A549 (cell line): Measurements from ENCODE around the gene SELENOO. TPM values are rescaled to one million over a fixed set of nuclear protein-coding genes. Genes with fewer than 3 reads are reported as not detected.

Source experiments
- ATAC-seq, 2 experiments: fragments of 200-7000 bp in 1 of 2; fragments of >200 bp in 1 of 2; cut with Nextera tagmentation in 1 of 2; cut with Tn5 transposase in 1 of 2; 3 replicates each; pipeline versions ENCODE4 v1.8.0 to v1.9.1; 2018 to 2020; ENCODE audit warnings: mild to moderate bottlenecking in 1 of 2, moderate library complexity in 1 of 2
- CTCF ChIA-PET: fragments of 300-600 bp; sonication (Branson Sonifier 250); formaldehyde crosslinking; extraction: SDS; loops from one replicate; lab custom pipeline; 2021; ENCODE audit warnings: antibody characterized with exemption, inconsistent platforms; lab: Yijun Ruan, JAX
- POLR2A ChIA-PET: fragments of 350-600 bp; formaldehyde crosslinking; extraction: SDS; loops from one replicate; lab custom pipeline; 2021; ENCODE audit warnings: antibody characterized with exemption, inconsistent platforms; lab: Yijun Ruan, JAX
- DNase-seq, 2 experiments: peaks; one replicate each; pipeline versions ENCODE4 v3.0.0 to v3.0.0-alpha.2; 2011 to 2016; ENCODE audit warnings: low read depth in 1 of 2, low spot score in 1 of 2
- FAIRE-seq: peaks from 2 replicates; lab custom pipeline; 2011; peaks lifted over from hg19 to GRCh38; lab: Jason Lieb, UNC
- H3K27ac ChIP-seq, 2 experiments: fragments of >200 bp; sonication (Bioruptor Twin); formaldehyde crosslinking; 3 replicates each; pipeline ENCODE4 v1.5.1; 2016 to 2017
- H3K4me1 ChIP-seq: fragments of >200 bp; sonication (Bioruptor Twin); formaldehyde crosslinking; 3 replicates; pipeline ENCODE4 v1.6.1; 2016
- H3K4me2 ChIP-seq: fragments of >200 bp; sonication (Bioruptor Twin); formaldehyde crosslinking; 3 replicates; pipeline ENCODE4 v1.6.1; 2016
- H3K4me3 ChIP-seq: fragments of >200 bp; sonication (Bioruptor Twin); formaldehyde crosslinking; 3 replicates; pipeline ENCODE4 v1.5.1; 2016
- H3K9me3 ChIP-seq: fragments of >200 bp; sonication (Bioruptor Twin); formaldehyde crosslinking; 3 replicates; pipeline ENCODE4 v1.6.1; 2016
- CBX2 ChIP-seq: fragments of 200-600 bp; sonication (generic); IDR thresholded peaks from 2 replicates; pipeline ENCODE4 v1.6.1; 2016; ENCODE audit warnings: low read depth, mild to moderate bottlenecking, borderline replicate concordance
- FOSL2 ChIP-seq, 2 experiments: fragments of 450-650 bp in 1 of 2; fragments of >200 bp in 1 of 2; sonication (Bioruptor Twin) in 1 of 2; formaldehyde crosslinking; IDR thresholded peaks; 2 replicates each; pipeline versions ENCODE4 v1.5.0 to v1.6.1; 2016 to 2020; ENCODE audit warnings: mild to moderate bottlenecking in 1 of 2, moderate library complexity in 1 of 2
- HEYL ChIP-seq: fragments of 250-450 bp; sonication (Bioruptor Pico); IDR thresholded peaks from 2 replicates; pipeline ENCODE4 v1.8.0; 2021; ENCODE audit warnings: mild to moderate bottlenecking, moderate library complexity
- HOXA7 ChIP-seq: fragments of 250-450 bp; sonication (Bioruptor Pico); IDR thresholded peaks from 2 replicates; pipeline ENCODE4 v1.5.0; 2020; ENCODE audit warnings: mild to moderate bottlenecking, moderate library complexity
- HOXB13 ChIP-seq: fragments of 250-450 bp; sonication (Bioruptor Pico); IDR thresholded peaks from 2 replicates; pipeline ENCODE4 v1.5.0; 2020; ENCODE audit warnings: low read depth, mild to moderate bottlenecking, moderate library complexity
- NPAS2 ChIP-seq: fragments of 250-450 bp; sonication (Bioruptor Pico); IDR thresholded peaks from 2 replicates; pipeline ENCODE4 v1.8.0; 2022; ENCODE audit warnings: mild to moderate bottlenecking, moderate library complexity, borderline replicate concordance
- RAD21 ChIP-seq, 2 experiments: fragments of >200 bp in 1 of 2; sonication (Bioruptor Twin) in 1 of 2; formaldehyde crosslinking in 1 of 2; IDR thresholded peaks in 1 of 2; conservative IDR thresholded peaks in 1 of 2; 2 replicates in 1 of 2; 3 replicates in 1 of 2; pipeline ENCODE4 v1.6.1; 2012 to 2018; ENCODE audit warnings: inconsistent platforms in 1 of 2
- RCOR1 ChIP-seq: fragments of 150-350 bp; IDR thresholded peaks from 2 replicates; pipeline ENCODE4 v1.6.1; 2014; ENCODE audit warnings: antibody characterized with exemption, low read length, low read depth
- TFCP2L1 ChIP-seq: fragments of 250-450 bp; sonication (Bioruptor Pico); IDR thresholded peaks from 2 replicates; pipeline ENCODE4 v1.5.0; 2021; ENCODE audit warnings: mild to moderate bottlenecking
- WGBS: methylation state at CpG from one replicate; pipeline ENCODE4 v1.1.6; 2017; ENCODE audit errors: missing lambda C conversion rate; 5-methylcytosine and 5-hydroxymethylcytosine counted together
- polyA plus RNA-seq, 4 experiments: library from polyadenylated mRNA; depleted of rRNA in 3 of 4; stranded (reverse); fragments of >200 nt; fragmentation: RNase III in 1 of 4; extraction: RNeasy Plus Mini Kit Qiagen cat#74134 plus additional on column Dnase treatment in 1 of 4; gene quantifications; 2 replicates in 3 of 4; 3 replicates in 1 of 4; pipeline ENCODE4 v1.2.3, GENCODE V29; 2011 to 2017
- TF ChIP-seq, protein P1 (sequence below): IDR thresholded peaks from 2 replicates; pipeline ENCODE4 v1.6.1; 2012
- TF ChIP-seq, protein P2 (sequence below): fragments of >200 bp; sonication (Bioruptor Twin); formaldehyde crosslinking; IDR thresholded peaks from 3 replicates; pipeline ENCODE4 v1.6.1; 2016
- TF ChIP-seq, protein P3 (sequence below): fragments of 250-450 bp; sonication (Bioruptor Pico); IDR thresholded peaks from 2 replicates; pipeline ENCODE4 v1.5.0; 2020; ENCODE audit warnings: low read depth, mild to moderate bottlenecking, moderate library complexity
- TF ChIP-seq, protein P4 (sequence below): fragments of >200 bp; sonication (Bioruptor Twin); formaldehyde crosslinking; IDR thresholded peaks from 3 replicates; pipeline ENCODE4 v1.5.1; 2016
- TF ChIP-seq, protein P5 (sequence below): IDR thresholded peaks from 2 replicates; pipeline ENCODE4 v1.6.1; 2012

SELENOO gene
- polyA plus RNA-seq, 2 of the 4 experiments (the other 2 are of a cell fraction) = 7.8 to 14.7 TPM

DNA sequence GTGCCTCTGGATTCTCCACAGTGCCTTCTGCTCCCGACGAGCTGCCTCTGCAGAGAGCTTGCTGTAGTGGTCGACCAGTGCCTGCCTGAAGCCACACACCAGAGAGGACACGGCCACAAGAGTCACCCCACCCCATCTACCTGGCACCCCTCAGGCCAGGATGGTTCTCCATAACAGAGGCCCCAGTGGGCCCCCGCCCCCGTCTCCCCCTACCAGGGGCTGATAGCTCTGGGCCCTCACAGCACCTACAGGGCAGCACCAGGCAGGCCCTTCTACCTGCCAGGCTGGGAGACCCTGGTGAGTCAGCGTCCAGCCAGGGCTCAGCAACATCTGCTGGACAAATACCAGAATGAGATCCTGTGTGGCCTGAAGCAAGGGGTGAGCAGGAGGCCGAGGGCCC, 21.7 kb downstream of the SELENOO start:
- Histone ChIP-seq H3K27ac (no peak overlapping the region), H3K4me1 (no peaks in the 10 kb centered on the region), H3K4me3 (no peak overlapping the region), H3K9me3 (no peaks in the 10 kb centered on the region), H3K4me2 (no peak overlapping the region)
- POLR2A ChIA-PET = no interaction called here
- 78% methylated on average over 5 of the region's 8 CpGs for WGBS
- TF ChIP-seq, protein P1, sequence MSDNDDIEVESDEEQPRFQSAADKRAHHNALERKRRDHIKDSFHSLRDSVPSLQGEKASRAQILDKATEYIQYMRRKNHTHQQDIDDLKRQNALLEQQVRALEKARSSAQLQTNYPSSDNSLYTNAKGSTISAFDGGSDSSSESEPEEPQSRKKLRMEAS = no peak
- no peak for TF ChIP-seq HOXB13 (CRISPR knock-in tag)
- TF ChIP-seq, protein P2, sequence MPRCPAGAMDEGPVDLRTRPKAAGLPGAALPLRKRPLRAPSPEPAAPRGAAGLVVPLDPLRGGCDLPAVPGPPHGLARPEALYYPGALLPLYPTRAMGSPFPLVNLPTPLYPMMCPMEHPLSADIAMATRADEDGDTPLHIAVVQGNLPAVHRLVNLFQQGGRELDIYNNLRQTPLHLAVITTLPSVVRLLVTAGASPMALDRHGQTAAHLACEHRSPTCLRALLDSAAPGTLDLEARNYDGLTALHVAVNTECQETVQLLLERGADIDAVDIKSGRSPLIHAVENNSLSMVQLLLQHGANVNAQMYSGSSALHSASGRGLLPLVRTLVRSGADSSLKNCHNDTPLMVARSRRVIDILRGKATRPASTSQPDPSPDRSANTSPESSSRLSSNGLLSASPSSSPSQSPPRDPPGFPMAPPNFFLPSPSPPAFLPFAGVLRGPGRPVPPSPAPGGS = no peak
- DNase-seq (no peak), ATAC-seq (no peak), FAIRE-seq (no peak)
- CTCF ChIA-PET = interaction anchor here (1.1 kb wide), 1 partner anchor 12 kb away, joined by 3 read pairs; no protein-coding TSS in a partner anchor

DNA sequence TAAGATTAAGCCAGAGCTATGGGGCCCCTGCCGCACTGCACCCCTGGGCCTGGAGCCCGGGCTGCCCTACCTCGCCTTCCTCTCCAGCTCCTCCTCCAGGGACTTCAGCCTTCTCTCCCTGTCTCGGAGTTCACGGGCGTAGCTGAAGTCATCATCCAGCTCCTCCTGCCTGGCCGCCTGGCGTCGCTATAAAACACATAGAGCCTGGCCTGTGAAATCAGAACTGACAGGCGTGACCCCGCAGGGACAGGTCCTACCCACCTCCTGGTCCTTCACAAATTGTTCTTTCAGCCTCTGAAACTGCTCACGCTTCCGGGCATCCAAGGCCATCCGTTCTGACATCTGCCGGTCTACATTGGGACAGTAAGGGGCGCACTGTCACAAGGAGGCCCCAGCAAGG, 23.3 kb downstream of the SELENOO start:
- Histone ChIP-seq H3K9me3 (no peaks in the 10 kb centered on the region), H3K4me1 (no peaks in the 10 kb centered on the region), H3K27ac (no peak overlapping the region), H3K4me3 (no peak overlapping the region), H3K4me2 (no peak overlapping the region)
- DNase-seq (no peak), FAIRE-seq (no peak), ATAC-seq (no peak)
- TF ChIP-seq, protein P3, sequence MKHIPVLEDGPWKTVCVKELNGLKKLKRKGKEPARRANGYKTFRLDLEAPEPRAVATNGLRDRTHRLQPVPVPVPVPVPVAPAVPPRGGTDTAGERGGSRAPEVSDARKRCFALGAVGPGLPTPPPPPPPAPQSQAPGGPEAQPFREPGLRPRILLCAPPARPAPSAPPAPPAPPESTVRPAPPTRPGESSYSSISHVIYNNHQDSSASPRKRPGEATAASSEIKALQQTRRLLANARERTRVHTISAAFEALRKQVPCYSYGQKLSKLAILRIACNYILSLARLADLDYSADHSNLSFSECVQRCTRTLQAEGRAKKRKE (CRISPR knock-in tag) = no peak
- TF ChIP-seq NPAS2 (no peak), RCOR1 (no peak)
- WGBS = 93% methylated on average over 15 of the region's 16 CpGs
- ChIA-PET CTCF (interaction anchor here (0.7 to 0.9 kb wide), 2 partner anchors 16 to 18 kb away, joined by 3 read pairs; no protein-coding TSS in a partner anchor), POLR2A (interaction anchor here (0.6 kb wide), 1 partner anchor 8 kb away, joined by 3 read pairs; no protein-coding TSS in a partner anchor)

DNA sequence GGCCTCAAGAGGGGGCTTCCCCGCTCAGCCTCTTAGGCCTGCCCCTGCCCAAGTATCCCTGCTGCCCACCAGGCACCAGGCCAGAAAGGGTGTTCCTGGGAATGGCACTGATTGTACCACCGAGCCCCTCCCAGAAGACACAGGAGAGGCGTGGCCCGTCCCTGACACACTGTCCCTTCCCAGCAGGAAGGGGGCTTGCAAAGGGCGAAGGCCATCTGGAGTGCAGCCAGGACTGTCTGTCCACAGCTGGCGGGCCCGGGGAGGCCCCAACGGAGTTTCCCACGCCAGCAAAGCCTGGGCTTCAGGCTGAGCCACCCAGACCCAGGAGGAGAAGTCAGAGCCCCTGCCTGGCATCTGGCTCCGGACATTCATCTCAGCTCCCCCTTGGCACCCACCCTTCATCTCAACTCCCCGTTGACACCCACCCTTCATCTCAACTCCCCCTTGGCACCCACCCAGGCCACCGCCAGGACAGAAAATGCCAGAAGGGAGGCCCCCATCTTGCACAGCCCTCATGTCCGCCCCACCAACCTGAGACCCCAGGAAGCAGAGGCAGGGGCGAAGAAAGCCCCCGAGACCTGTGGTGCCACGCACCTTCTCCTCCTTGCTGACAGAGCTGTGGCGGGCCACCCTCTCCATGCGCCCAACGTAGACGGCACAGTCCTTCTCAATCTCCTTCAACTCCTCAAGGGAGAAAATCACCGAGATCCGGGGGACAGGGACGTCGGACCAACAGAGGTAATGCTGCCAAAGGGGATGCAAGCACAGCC, 24.6 kb downstream of the SELENOO start:
- H3K27ac ChIP-seq = no peak overlapping the region
- no peaks in the 10 kb centered on the region for H3K9me3 ChIP-seq
- POLR2A ChIA-PET = no interaction called here
- no peak for FAIRE-seq
- WGBS = 98% methylated on average over 12 of the region's 24 CpGs
- CTCF ChIA-PET = interaction anchor here (1.0 to 2.1 kb wide), 2 partner anchors 62 to 76 kb away, joined by 3 to 7 read pairs; no protein-coding TSS in a partner anchor
- TF ChIP-seq HOXA7 (CRISPR knock-in tag) (no peak), RAD21 (conservative IDR thresholded peaks at IDR 0.05 in 1 of 2, IDR thresholded peaks at IDR 0.05 in 1 of 2) (no peak), FOSL2 (IDR thresholded peaks at IDR 0.05) (no peak), FOSL2 (CRISPR knock-in tag; IDR thresholded peaks at IDR 0.05) (no peak), TFCP2L1 (CRISPR knock-in tag) (no peak), HEYL (CRISPR knock-in tag) (no peak), CBX2 (no peak)
- TF ChIP-seq, protein P4, sequence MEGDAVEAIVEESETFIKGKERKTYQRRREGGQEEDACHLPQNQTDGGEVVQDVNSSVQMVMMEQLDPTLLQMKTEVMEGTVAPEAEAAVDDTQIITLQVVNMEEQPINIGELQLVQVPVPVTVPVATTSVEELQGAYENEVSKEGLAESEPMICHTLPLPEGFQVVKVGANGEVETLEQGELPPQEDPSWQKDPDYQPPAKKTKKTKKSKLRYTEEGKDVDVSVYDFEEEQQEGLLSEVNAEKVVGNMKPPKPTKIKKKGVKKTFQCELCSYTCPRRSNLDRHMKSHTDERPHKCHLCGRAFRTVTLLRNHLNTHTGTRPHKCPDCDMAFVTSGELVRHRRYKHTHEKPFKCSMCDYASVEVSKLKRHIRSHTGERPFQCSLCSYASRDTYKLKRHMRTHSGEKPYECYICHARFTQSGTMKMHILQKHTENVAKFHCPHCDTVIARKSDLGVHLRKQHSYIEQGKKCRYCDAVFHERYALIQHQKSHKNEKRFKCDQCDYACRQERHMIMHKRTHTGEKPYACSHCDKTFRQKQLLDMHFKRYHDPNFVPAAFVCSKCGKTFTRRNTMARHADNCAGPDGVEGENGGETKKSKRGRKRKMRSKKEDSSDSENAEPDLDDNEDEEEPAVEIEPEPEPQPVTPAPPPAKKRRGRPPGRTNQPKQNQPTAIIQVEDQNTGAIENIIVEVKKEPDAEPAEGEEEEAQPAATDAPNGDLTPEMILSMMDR = no peak
- TF ChIP-seq, protein P2 = no peak
- TF ChIP-seq, protein P5, sequence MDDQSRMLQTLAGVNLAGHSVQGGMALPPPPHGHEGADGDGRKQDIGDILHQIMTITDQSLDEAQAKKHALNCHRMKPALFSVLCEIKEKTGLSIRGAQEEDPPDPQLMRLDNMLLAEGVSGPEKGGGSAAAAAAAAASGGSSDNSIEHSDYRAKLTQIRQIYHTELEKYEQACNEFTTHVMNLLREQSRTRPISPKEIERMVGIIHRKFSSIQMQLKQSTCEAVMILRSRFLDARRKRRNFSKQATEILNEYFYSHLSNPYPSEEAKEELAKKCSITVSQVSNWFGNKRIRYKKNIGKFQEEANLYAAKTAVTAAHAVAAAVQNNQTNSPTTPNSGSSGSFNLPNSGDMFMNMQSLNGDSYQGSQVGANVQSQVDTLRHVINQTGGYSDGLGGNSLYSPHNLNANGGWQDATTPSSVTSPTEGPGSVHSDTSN = no peak
- H3K4me1 ChIP-seq = no peaks in the 10 kb centered on the region
- no peak overlapping the region for H3K4me2 ChIP-seq
- no peak for DNase-seq
- H3K4me3 ChIP-seq = no peak overlapping the region
- no peak for ATAC-seq
